ENCODE measurements around the gene SART3. TPM values are rescaled to one million over a fixed set of nuclear protein-coding genes. Genes with fewer than 3 reads are reported as not detected.

Gene SART3, protein sequence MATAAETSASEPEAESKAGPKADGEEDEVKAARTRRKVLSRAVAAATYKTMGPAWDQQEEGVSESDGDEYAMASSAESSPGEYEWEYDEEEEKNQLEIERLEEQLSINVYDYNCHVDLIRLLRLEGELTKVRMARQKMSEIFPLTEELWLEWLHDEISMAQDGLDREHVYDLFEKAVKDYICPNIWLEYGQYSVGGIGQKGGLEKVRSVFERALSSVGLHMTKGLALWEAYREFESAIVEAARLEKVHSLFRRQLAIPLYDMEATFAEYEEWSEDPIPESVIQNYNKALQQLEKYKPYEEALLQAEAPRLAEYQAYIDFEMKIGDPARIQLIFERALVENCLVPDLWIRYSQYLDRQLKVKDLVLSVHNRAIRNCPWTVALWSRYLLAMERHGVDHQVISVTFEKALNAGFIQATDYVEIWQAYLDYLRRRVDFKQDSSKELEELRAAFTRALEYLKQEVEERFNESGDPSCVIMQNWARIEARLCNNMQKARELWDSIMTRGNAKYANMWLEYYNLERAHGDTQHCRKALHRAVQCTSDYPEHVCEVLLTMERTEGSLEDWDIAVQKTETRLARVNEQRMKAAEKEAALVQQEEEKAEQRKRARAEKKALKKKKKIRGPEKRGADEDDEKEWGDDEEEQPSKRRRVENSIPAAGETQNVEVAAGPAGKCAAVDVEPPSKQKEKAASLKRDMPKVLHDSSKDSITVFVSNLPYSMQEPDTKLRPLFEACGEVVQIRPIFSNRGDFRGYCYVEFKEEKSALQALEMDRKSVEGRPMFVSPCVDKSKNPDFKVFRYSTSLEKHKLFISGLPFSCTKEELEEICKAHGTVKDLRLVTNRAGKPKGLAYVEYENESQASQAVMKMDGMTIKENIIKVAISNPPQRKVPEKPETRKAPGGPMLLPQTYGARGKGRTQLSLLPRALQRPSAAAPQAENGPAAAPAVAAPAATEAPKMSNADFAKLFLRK
- total RNA-seq: 79.0 and 87.3 TPM in 2 replicates

- intact Hi-C loops (cut with micrococcal nuclease): loop anchor here (1.0 to 5.0 kb wide), 11 partner anchors 8 to 1604 kb away; partner anchors contain the start of genes FAM222A, FICD, KCTD10 and MMAB
Observed at GRCh38 chr12:108560752-108561719, at the start of gene SART3. Gene SART3, minus strand, starts transcription at chr12:108561173. Its CDS starts 19 bp downstream, at chr12:108561154.

DNA sequence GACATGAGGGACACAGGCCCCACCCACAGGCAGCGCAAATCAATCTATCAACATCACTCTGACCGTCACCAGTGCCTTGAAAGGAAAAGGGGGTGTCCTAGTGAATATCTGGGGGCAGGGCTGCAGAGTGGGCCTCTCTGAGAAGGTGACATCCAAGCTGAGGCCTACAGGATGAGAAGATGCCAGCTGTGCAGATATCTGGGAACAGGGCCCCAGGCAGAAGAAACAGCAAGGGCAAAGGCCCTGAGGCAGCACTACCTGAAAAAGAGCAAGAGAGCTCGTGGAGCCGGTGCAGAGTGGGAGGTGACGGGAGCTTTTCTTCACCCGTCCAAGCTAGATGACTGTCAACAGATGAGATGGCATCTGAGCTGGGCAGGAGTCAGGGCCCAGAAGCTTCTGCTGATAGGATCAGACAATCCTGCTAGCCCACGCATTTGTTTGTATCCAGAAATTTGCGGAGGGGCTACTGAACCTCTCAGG lies 49.4 kb upstream of the SART3 start:
- intact Hi-C loops (cut with micrococcal nuclease): no loop called here

DNA sequence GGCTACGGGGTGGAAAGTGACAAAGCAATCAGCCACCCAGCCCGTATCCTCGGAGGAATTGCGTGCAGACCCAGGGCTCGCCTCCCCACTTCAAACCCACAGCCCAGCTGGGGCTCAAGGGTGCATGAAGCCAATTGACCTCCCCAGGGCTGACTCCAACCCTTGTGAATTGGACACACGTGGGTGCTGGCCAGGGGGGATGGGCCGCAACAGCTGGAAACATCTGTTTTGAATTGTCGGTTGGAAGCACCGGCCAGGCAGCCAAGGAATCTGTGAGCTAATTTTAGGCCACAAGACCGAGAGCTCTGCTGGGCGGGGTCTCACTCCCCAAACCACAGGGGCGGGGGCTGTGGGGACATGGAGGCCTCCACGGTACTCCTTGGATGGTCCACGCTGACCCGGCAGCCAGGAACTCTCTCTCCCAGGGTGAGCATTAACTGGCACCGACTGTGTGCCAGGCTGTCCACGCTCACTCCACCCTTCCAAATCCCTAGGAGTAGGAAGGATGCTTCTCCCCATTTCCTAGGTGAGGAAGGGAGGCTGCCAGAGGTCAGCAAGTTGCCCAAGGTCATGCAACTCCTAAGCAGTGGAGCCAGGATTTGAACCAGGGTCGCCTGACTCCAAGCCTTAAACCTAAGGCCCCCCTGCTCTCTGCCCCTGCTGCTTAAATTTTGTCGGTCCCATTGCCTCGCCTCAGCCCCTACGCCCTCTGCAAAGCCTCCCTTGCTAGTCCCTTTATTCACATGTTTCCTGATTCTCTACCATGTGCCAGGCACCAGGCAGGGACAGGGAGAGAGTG lies 48.8 kb upstream of the SART3 start:
- intact Hi-C loops (cut with micrococcal nuclease): no loop called here

GRCh38 chr12:108608616-108609015 lies 47.6 kb upstream of the SART3 start:
- intact Hi-C loops (cut with micrococcal nuclease): no loop called here

GRCh38 chr12:108607981-108608600 lies 47.1 kb upstream of the SART3 start:
- intact Hi-C loops (cut with micrococcal nuclease): no loop called here

GRCh38 chr12:108606492-108606891 lies 45.5 kb upstream of the SART3 start:
- intact Hi-C loops (cut with micrococcal nuclease): no loop called here

GRCh38 chr12:108605690-108606406 lies 44.9 kb upstream of the SART3 start:
- intact Hi-C loops (cut with micrococcal nuclease): no loop called here

GRCh38 chr12:108605000-108605689 lies 44.2 kb upstream of the SART3 start:
- intact Hi-C loops (cut with micrococcal nuclease): no loop called here

DNA sequence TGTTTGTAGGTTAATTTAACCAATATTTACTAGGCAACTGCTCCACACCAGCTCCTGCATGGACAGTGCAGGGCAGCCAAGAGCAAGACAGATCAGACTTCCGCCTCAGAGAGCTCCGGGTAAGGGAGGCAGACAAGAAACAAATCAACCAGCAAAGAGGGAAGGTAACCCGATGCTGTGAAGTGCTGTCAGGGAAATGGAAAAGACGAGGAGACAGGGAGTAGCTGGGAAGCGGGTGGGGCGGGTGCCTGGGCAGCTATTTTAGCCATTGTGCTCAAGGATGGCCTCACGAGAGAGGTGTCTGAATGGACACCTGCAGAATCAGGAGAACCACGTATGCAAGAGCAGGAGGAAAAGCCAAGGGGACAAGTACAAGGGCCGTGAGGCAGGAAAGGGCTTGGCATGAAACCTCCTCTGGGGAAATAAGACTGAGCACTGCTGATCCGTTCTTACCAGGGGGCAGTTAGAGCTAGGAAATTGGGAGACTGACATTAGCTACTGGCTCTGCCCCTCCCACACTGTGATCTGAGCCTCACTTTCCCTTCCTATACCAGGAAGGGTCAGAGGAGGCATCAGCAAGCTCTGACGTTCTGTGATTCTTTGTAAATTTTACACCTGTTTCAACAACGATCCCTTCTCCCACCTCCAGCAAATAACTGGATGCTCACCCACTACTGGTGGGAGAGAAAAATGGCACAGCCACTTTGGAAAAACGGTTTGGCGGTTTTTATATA lies 43.4 kb upstream of the SART3 start:
- intact Hi-C loops (cut with micrococcal nuclease): no loop called here

GRCh38 chr12:108603743-108604142 lies 42.8 kb upstream of the SART3 start:
- intact Hi-C loops (cut with micrococcal nuclease): no loop called here

- intact Hi-C loops (cut with micrococcal nuclease): no loop called here
Observed at GRCh38 chr12:108602976-108603704, 42.2 kb upstream of the SART3 start.

- intact Hi-C loops (cut with micrococcal nuclease): no loop called here
Observed at GRCh38 chr12:108602209-108602705, 41.3 kb upstream of the SART3 start.

GRCh38 chr12:108600702-108601007 lies 39.7 kb upstream of the SART3 start:
- intact Hi-C loops (cut with micrococcal nuclease): no loop called here

GRCh38 chr12:108599948-108600701 lies 39.2 kb upstream of the SART3 start:
- intact Hi-C loops (cut with micrococcal nuclease): no loop called here

DNA sequence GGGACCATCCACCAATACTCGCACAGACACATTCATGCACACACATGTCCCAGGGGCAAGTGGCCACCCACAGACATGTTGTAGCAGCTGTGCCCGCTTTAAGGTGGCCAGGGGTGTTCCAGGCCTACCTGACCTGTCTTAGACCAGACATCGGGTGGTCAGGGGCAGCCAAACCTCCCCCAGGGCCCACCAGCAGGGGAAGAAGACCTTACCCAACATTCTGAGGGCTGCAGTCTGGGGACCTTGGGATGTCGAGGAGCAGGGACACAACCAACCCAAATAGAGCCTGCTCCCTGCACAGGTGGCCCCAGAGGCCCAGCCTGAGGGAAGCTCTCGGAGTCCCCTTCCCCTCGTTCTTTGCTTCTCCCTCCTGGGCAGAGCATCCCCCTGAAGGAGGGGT lies 38.6 kb upstream of the SART3 start:
- intact Hi-C loops (cut with micrococcal nuclease): no loop called here

Measured in T-helper 1 cell treated with Interleukin-12 subunit alpha and Interleukin-12 subunit beta and Interleukin-4 antibody, amounts not matched to agents 30 ng/mL and 1 ng/mL, for 36 hours (primary cell).